ENCODE measurements around the gene FIP1L1.
"Not testable (repeated sequence)": the region's sequence is repeated elsewhere in the genome, so short reads cannot be mapped to it uniquely, and the experiment has no call there.

The FIP1L1 gene

GRCh38 chr4:53378171-53378482 is 686 bp downstream of the FIP1L1 start:
- no peak for DNase-seq

GRCh38 chr4:53380221-53380620 is 2.8 kb downstream of the FIP1L1 start:
- no peak for DNase-seq

GRCh38 chr4:53409479-53409878 is 32.0 kb downstream of the FIP1L1 start:
- DNase-seq: not testable (repeated sequence)

- DNase-seq: no peak
These were observed 41.8 kb downstream of the FIP1L1 start for GRCh38 chr4:53419208-53419607.

- no peak for DNase-seq
These were observed 44.4 kb downstream of the FIP1L1 start for GRCh38 chr4:53421791-53422190.

GRCh38 chr4:53422367-53422766 is 44.9 kb downstream of the FIP1L1 start:
- DNase-seq: no peak

GRCh38 chr4:53424280-53424679 is 46.8 kb downstream of the FIP1L1 start:
- DNase-seq: no peak

GRCh38 chr4:53427366-53427765 is 49.9 kb downstream of the FIP1L1 start:
- DNase-seq: no peak

- DNase-seq: peak; percentile 15
These were observed 53.6 kb downstream of the FIP1L1 start for GRCh38 chr4:53431052-53431451.

GRCh38 chr4:53432528-53433424 is 55.3 kb downstream of the FIP1L1 start:
- no peak for DNase-seq

- no peak for DNase-seq
These were observed 58.8 kb downstream of the FIP1L1 start for GRCh38 chr4:53436251-53436650.

GRCh38 chr4:53441564-53441963 is 64.1 kb downstream of the FIP1L1 start:
- no peak for DNase-seq

- DNase-seq: no peak
These were observed 67.5 kb downstream of the FIP1L1 start for GRCh38 chr4:53444954-53445353.

GRCh38 chr4:53450773-53451172 is 73.3 kb downstream of the FIP1L1 start:
- DNase-seq: no peak

- DNase-seq: no peak
These were observed 75.9 kb downstream of the FIP1L1 start for GRCh38 chr4:53453385-53453784.

GRCh38 chr4:53455766-53456165 is 78.3 kb downstream of the FIP1L1 start:
- DNase-seq: no peak

GRCh38 chr4:53456178-53456577 is 78.7 kb downstream of the FIP1L1 start:
- no peak for DNase-seq

GRCh38 chr4:53459548-53459947 is 82.1 kb downstream of the FIP1L1 start:
- DNase-seq: no peak

GRCh38 chr4:53461244-53461643 is 83.8 kb downstream of the FIP1L1 start:
- DNase-seq: no peak

GRCh38 chr4:53463340-53463739 is 85.9 kb downstream of the FIP1L1 start:
- no peak for DNase-seq

- DNase-seq: no peak
These were observed 87.8 kb downstream of the FIP1L1 start for GRCh38 chr4:53465281-53465680.

- no peak for DNase-seq
These were observed 88.5 kb downstream of the FIP1L1 start for GRCh38 chr4:53465891-53466290.

- DNase-seq: not testable (repeated sequence)
These were observed 89.1 kb downstream of the FIP1L1 start for GRCh38 chr4:53466576-53466975.

- no peak for DNase-seq
These were observed 99.0 kb downstream of the FIP1L1 start for GRCh38 chr4:53476232-53477037.

All from CD4-positive, alpha-beta T cell treated with Interleukin-17A for 1 hour (primary cell).